DOHH2 (cell line): ENCODE results near the gene NEU1.
"Not testable (repeated sequence)": the region's sequence is repeated elsewhere in the genome, so short reads cannot be mapped to it uniquely, and the experiment has no call there.

Source experiments
- CTCF ChIP-seq: fragments of 200-600 bp; sonication (generic); IDR thresholded peaks from one replicate; pipeline ENCODE4 v1.5.1; 2014; ENCODE audit warnings: antibody characterized with exemption, mild to moderate bottlenecking, low read depth, low read length; ENCODE audit not compliant: poor library complexity, severe bottlenecking
- EZH2phosphoT487 ChIP-seq: fragments of 200-600 bp; sonication (generic); IDR thresholded peaks from 2 replicates; pipeline ENCODE4 v1.6.1; 2017; ENCODE audit warnings: borderline replicate concordance, mild to moderate bottlenecking, antibody characterized with exemption, low read length, moderate library complexity, mixed read lengths

- TF ChIP-seq CTCF, EZH2phosphoT487: not testable (repeated sequence)
Measured at GRCh38 chr6:31857774-31858173, 4.8 kb downstream of the NEU1 start.
